ENCODE results near the gene RTP2.
"Not testable (repeated sequence)": the region's sequence is repeated elsewhere in the genome, so short reads cannot be mapped to it uniquely, and the experiment has no call there.

RTP2 gene

GRCh38 chr3:187709155-187709554, 6.8 kb upstream of the RTP2 start:
- DNase-seq, result no peak

- no peak for DNase-seq
Observed at GRCh38 chr3:187708696-187709095, 6.3 kb upstream of the RTP2 start.

GRCh38 chr3:187706971-187707370, 4.6 kb upstream of the RTP2 start:
- DNase-seq, result no peak

- no peak for DNase-seq
Observed at GRCh38 chr3:187705164-187705563, 2.8 kb upstream of the RTP2 start.

GRCh38 chr3:187700249-187700648, 2.1 kb downstream of the RTP2 start:
- no peak for DNase-seq

GRCh38 chr3:187698499-187699399, 3.6 kb downstream of the RTP2 start:
- DNase-seq, result no peak

GRCh38 chr3:187696021-187696420, 6.3 kb downstream of the RTP2 start:
- DNase-seq, result no peak

GRCh38 chr3:187695449-187695848, 6.9 kb downstream of the RTP2 start:
- DNase-seq, result no peak

- DNase-seq, result no peak
Observed at GRCh38 chr3:187694801-187695200, 7.6 kb downstream of the RTP2 start.

- DNase-seq, result no peak
Observed at GRCh38 chr3:187693431-187693830, 8.9 kb downstream of the RTP2 start.

GRCh38 chr3:187689984-187690383, 12.4 kb downstream of the RTP2 start:
- no peak for DNase-seq

GRCh38 chr3:187686621-187687273, 15.6 kb downstream of the RTP2 start:
- no peak for DNase-seq

- no peak for DNase-seq
Observed at GRCh38 chr3:187685948-187686347, 16.4 kb downstream of the RTP2 start.

GRCh38 chr3:187684880-187685279, 17.5 kb downstream of the RTP2 start:
- DNase-seq, result peak; percentile 30

GRCh38 chr3:187684444-187684843, 17.9 kb downstream of the RTP2 start:
- no peak for DNase-seq

GRCh38 chr3:187681756-187682155, 20.6 kb downstream of the RTP2 start:
- DNase-seq, result not testable (repeated sequence)

- peak; percentile 80 for DNase-seq
Observed at GRCh38 chr3:187679638-187680396, 22.5 kb downstream of the RTP2 start.

GRCh38 chr3:187678726-187679268, 23.6 kb downstream of the RTP2 start:
- peak; percentile 54 for DNase-seq

- no peak for DNase-seq
Observed at GRCh38 chr3:187677604-187678003, 24.8 kb downstream of the RTP2 start.

- DNase-seq, result no peak
Observed at GRCh38 chr3:187673012-187673411, 29.3 kb downstream of the RTP2 start.

- peak; percentile 34 for DNase-seq
Observed at GRCh38 chr3:187669675-187670504, 32.5 kb downstream of the RTP2 start, which contains the start of gene SST. TSS of gene SST (minus strand) at chr3:187670394. CDS start at chr3:187670291, 103 bp downstream.

- no peak for DNase-seq
Observed at GRCh38 chr3:187667526-187667925, 34.8 kb downstream of the RTP2 start.
